Activated T-cell treated with anti-CD3 and anti-CD28 coated beads for 1 hour (primary cell): Measurements from ENCODE around the gene OMP.
"Not testable (repeated sequence)": the region's sequence is repeated elsewhere in the genome, so short reads cannot be mapped to it uniquely, and the experiment has no call there.

Experiments
- DNase-seq: peaks from one replicate; pipeline ENCODE4 v3.0.0-alpha.2; 2020; ENCODE audit warnings: low read depth

The OMP gene

GRCh38 chr11:77087723-77088225 is 14.9 kb upstream of the OMP start:
- no peak for DNase-seq

DNA sequence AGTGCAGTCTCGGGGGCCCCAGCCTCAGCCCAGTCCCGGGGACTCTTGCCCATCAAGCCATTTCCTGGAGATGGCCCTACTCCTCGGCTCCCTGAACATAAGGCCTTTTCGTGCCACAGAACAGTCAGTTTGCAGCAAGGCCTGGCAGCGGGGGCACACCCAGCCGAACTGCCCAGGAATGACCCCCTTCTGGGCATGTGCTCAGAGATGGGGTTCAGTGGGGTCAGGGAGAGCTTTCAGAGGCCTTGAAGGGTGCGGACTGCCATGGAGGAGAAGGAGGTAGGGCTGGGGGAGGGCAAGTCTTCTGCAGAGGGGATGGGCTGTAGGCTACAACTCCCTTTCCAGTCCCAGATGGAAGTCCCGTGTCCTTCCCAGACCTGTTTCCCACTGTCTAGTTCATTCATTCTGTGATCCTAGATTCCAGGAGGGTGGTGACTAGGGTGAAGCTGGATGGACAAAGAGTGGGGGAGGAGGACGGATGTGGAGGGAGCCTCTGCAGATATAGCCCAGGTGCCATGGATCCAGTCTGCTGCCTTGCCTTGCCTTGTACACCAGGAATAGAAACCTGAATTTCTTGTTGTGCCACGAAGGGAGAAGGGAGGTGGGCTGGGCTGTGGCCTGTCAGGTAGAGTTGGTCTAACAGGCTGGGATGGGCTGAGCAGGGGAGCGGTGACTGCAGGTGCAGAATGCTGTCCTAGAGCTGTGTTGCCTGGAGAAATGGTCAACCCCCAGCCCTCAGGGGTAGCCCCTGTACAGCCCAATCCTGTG is 14.2 kb upstream of the OMP start:
- DNase-seq = no peak

- no peak for DNase-seq
Observed at GRCh38 chr11:77089004-77089545, 13.6 kb upstream of the OMP start.

- no peak for DNase-seq
Observed at GRCh38 chr11:77090046-77090372, 12.6 kb upstream of the OMP start.

GRCh38 chr11:77090373-77091111 is 12.1 kb upstream of the OMP start:
- DNase-seq = no peak

DNA sequence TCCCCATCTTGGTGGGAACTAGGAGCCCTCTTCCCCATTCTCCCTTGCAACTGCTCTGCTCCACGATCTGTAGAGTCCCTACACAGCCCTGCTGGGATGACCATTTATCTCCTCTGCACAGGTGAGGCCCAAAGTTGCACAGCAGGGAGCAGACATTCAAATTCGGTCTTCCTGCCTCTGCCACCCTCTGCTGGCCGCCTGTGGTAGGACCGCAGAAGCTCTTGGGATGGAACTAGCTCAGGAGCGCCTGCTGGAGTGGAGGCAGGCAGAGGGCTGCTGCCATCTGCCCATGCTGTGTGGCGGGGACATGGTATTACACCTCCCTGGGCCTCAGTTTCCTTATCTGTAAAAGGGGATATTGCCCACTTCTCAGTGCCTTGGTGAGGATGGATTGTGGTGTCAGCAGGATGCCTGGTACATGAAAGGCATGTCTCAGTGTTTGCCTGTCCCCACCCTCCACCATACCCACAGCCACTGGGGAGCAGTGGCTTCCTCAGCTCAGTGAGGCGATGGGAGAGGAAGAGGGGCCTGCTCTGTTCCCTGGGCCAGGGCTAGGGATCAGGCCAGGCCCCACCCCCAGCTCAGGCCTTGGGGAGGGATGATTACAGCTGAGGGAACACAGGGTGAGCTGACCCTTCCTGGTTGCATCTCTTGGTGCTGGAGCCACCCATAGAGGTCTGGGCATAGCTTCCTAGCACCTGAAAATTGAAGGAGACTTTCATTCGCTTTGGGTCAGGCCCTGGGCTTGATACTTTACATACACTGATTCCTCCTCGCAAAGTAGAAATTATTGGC is 11.3 kb upstream of the OMP start:
- peak; percentile 75 for DNase-seq

- no peak for DNase-seq
Observed at GRCh38 chr11:77092382-77092781, 10.3 kb upstream of the OMP start.

GRCh38 chr11:77093056-77093891 is 9.4 kb upstream of the OMP start:
- no peak for DNase-seq

DNA sequence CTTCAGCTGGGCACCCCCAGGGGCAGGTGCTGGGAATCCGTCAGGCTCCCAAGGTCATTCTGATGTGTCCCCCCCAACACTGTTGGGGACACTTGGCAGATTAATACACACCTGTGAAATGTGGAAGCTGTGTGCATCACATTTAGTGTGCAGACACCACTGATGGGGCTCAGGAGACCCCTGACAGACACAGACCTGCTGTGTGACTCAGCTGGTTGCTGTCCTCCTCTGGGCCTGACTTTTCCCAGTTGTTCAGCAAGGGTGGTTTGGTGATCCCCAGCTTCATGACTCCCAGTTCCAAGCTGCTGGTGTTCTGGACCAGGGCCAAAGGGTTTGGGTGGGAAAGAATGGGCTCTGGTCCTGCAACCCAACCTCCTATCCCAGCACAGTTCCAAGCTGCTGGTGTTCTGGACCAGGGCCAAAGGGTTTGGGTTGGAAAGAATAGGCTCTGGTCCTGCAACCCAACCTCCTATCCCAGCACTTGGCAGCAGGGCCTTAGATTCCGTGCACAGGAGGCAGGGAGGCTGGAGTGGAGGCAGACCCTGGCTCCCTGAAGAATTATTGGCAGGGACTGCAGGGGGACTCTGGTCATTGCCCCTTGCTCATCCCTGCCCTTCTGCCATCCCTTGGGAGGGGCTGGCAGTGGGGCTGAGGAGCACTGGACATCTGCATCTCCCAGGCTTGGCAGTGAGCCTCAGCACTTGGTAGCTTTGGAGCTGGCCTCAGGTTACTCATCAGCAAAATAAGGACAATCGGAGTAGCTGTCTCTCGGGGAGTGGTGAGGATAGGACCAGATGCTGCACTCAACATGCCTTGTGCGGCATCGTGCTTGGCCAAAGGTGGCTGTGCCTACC is 8.4 kb upstream of the OMP start:
- DNase-seq = no peak

DNA sequence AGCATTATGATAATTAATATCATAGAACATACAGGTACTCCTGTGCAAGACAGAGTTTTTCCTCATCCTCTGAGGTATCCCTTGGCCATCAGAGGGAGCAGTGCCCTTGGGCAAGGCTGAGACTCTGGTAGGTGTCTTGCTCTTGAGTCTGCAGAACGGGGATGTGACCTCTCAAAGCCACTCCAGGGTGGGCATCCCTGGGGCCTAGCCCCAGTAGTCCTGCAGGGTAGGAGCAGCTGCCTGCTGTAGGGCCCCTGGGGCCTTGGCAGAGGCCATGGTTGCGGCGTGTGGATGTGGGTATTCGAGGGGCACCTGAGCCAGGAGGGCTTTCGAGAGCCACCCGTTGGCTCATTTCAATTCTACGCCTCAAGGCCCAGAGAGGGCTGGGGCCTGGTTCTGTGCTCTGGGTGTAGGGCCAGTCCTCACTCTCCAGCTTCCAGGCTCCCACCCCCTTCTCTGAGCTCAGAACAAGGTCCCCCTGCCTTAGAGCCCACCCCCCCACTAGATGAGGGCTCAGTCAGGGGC is 7.7 kb upstream of the OMP start:
- no peak for DNase-seq

DNA sequence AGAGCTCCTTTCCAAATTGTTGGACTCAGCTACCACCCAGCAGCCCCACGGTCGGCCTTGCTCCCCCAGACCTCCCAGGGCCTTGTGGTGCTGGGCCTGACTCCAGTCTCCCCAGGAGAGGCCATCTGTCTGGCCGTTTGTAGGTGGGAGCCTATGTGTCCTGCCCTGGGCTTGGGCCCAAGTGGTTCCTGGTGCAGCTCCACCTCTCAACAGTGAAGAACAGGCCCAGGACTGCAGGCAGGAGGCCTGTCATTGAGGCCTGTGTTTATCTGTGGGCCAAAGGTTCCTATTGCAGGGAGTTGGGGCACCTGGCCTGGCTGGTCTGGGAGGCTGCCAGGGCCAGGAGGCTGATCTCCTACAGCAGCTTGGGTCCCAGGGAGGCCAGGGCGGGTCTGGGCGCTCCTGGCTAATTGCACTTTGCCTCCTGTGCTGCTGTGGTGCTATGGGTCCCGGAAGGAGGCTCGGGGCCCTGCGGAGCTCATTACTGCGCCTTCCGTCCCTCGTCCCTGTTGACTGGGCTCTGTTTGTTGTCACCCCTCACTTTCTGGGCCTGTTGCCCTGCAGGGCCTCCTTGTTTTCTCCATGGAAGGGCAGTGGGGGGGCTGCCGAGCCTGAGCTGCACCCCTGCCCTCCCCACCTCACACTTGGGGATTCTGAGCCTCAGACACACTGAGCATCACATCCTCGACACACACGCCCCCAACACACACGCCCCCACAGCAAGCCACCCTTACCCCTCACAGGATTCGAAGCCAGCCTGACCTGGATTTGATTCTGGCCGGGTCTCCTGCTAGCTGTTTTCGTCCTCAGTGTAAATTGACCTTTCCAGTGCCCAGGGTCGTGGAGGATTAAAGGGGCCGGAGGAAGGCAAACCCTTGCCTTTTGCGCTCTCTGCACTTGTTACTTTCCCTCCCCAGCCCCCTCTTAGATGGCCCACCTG is 6.8 kb upstream of the OMP start:
- DNase-seq = no peak

DNA sequence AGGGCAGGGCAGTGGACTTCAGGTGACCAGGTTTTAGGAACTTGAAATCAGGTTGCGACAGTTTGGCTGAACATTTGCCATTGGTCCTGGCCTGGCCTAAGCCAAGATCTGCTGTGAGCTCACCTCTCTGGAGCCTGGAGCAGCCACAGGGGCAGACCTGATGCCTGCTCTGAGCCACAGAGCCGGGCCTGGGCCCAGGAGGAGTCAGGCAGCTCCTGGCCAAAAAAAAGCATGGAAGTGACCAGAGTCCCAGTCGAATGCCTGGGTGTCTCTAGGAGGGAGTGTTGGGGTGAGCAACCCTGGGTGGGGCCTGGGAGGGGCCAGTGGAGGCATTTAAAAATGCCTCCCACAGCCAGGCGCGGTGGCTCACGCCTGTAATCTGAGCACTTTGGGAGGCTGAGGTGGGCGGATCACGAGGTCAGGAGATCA is 6.0 kb upstream of the OMP start:
- no peak for DNase-seq

- DNase-seq = not testable (repeated sequence)
Observed at GRCh38 chr11:77097180-77097579, 5.5 kb upstream of the OMP start.

- no peak for DNase-seq
Observed at GRCh38 chr11:77100166-77101042, 2.2 kb upstream of the OMP start.

- no peak for DNase-seq
Observed at GRCh38 chr11:77101043-77101537, 1.6 kb upstream of the OMP start.

- no peak for DNase-seq
Observed at GRCh38 chr11:77103319-77103718, 679 bp downstream of the OMP start.

DNA sequence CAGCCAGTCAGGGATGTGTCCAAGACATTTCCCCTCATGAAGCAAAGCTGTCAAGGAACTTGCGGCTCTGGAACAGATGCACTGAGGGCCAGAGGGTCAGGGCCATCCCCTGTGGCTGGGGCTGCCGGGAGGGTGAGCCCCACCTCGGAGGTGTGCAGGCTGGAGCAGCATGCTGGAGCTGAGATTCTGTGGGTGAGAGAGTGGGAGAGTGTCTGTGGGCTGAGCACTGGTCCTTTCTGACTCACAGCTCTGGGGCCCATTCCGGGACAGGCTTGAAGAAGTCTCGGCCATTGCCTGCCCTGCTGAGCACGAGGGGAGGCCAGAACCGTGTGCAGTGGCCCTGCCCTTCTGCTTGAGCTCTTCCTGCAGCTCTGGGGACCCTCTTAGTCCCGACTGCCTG is 2.1 kb downstream of the OMP start:
- no peak for DNase-seq

DNA sequence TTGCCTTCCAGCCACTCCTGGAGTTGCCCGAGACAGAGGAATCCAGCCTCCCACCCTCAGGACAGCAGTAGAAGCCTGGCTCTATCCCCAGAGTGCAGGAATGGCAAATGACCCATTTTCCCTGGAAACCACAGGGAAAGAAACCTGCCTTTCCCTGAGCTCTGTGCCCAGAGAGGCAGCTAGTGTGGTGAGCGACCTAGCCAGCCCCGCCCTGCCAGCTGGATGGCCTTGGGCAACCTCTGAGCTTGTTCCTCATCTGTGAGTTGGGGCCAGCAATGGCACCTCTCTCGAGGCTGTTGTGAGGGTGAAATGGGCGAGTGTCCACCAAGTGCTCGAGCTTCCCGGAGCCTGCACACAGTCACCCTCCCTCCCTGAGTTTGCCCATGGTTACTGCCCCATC is 3.7 kb downstream of the OMP start:
- DNase-seq = no peak
